Hepatocyte (in vitro differentiated cells): Measurements from ENCODE around the gene TRPM5. TPM values are rescaled to one million over a fixed set of nuclear protein-coding genes. Genes with fewer than 3 reads are reported as not detected.

Experiments
- DNase-seq: peaks from one replicate; pipeline ENCODE4 v3.0.0-alpha.2; 2016; ENCODE audit warnings: low spot score
- H2AFZ ChIP-seq: fragments of 200-600 bp; sonication (generic); 2 replicates; pipeline ENCODE4 v1.6.0; 2016; ENCODE audit warnings: antibody characterized with exemption, mild to moderate bottlenecking
- H3K27ac ChIP-seq: fragments of 200-600 bp; sonication (generic); 2 replicates; pipeline ENCODE4 v1.5.1; 2016; ENCODE audit warnings: mild to moderate bottlenecking
- H3K27me3 ChIP-seq: fragments of 200-600 bp; sonication (generic); 2 replicates; pipeline ENCODE4 v1.6.1; 2016
- H3K36me3 ChIP-seq: fragments of 200-600 bp; sonication (generic); replicated peaks from 2 replicates; pipeline ENCODE4 v1.5.1; 2016; ENCODE audit warnings: low read depth; ENCODE audit not compliant: insufficient read depth
- H3K4me1 ChIP-seq: fragments of 200-600 bp; sonication (generic); 2 replicates; pipeline ENCODE4 v1.5.1; 2016; ENCODE audit warnings: mild to moderate bottlenecking, moderate library complexity; ENCODE audit not compliant: insufficient read depth
- H3K4me2 ChIP-seq: fragments of 200-600 bp; sonication (generic); 2 replicates; pipeline ENCODE4 v1.6.0; 2016
- H3K4me3 ChIP-seq: fragments of 200-600 bp; sonication (generic); 2 replicates; pipeline ENCODE4 v1.5.1; 2016; ENCODE audit warnings: mild to moderate bottlenecking
- H3K79me2 ChIP-seq: fragments of 200-600 bp; sonication (generic); 2 replicates; pipeline ENCODE4 v1.6.0; 2017; ENCODE audit warnings: mild to moderate bottlenecking
- H3K9me2 ChIP-seq: fragments of 200-600 bp; sonication (generic); replicated peaks from 2 replicates; pipeline ENCODE4 v1.6.0; 2017; ENCODE audit warnings: mild to moderate bottlenecking; ENCODE audit not compliant: insufficient read depth
- H3K9me3 ChIP-seq: fragments of 200-600 bp; sonication (generic); 2 replicates; pipeline ENCODE4 v1.5.1; 2016; ENCODE audit warnings: low read depth, mild to moderate bottlenecking
- H4K20me1 ChIP-seq: fragments of 200-600 bp; sonication (generic); 2 replicates; pipeline ENCODE4 v1.6.0; 2016; ENCODE audit warnings: mild to moderate bottlenecking; ENCODE audit not compliant: insufficient read depth, poor library complexity, severe bottlenecking
- EZH2 ChIP-seq: fragments of 200-600 bp; sonication (generic); IDR thresholded peaks from 2 replicates; pipeline ENCODE4 v1.6.1; 2016; ENCODE audit warnings: antibody characterized with exemption, mild to moderate bottlenecking, borderline replicate concordance
- EZH2phosphoT487 ChIP-seq: fragments of 200-600 bp; sonication (generic); IDR thresholded peaks from one replicate; pipeline ENCODE4 v1.6.1; 2018; ENCODE audit warnings: antibody characterized with exemption, mild to moderate bottlenecking, low read depth, moderate library complexity; ENCODE audit not compliant: unreplicated experiment, severe bottlenecking
- WGBS: methylation state at CpG from one replicate; pipeline ENCODE4 v1.1.6; 2016; ENCODE audit warnings: low lambda C conversion rate; ENCODE audit errors: missing lambda C conversion rate; 5-methylcytosine and 5-hydroxymethylcytosine counted together
- polyA plus RNA-seq: library from polyadenylated mRNA; unstranded; fragments of >200 nt; fragmentation: Nextera tagmentation; extraction: Ambion mirVana; gene quantifications from 2 replicates; pipeline ENCODE4 v1.2.1, GENCODE V29; 2016
- total RNA-seq: library from RNA; depleted of rRNA; stranded (reverse); fragments of >200 nt; gene quantifications from 2 replicates; pipeline ENCODE4 v1.2.3, GENCODE V29; 2014
- TF ChIP-seq, protein P1 (sequence below): fragments of 200-600 bp; sonication (generic); IDR thresholded peaks from 2 replicates; pipeline ENCODE4 v1.5.1; 2016; ENCODE audit warnings: antibody characterized with exemption, mild to moderate bottlenecking; ENCODE audit not compliant: poor library complexity

Gene TRPM5
- total and polyA plus RNA-seq, 2 experiments from 2014 or later, result 0.07 to 0.13 TPM

DNA sequence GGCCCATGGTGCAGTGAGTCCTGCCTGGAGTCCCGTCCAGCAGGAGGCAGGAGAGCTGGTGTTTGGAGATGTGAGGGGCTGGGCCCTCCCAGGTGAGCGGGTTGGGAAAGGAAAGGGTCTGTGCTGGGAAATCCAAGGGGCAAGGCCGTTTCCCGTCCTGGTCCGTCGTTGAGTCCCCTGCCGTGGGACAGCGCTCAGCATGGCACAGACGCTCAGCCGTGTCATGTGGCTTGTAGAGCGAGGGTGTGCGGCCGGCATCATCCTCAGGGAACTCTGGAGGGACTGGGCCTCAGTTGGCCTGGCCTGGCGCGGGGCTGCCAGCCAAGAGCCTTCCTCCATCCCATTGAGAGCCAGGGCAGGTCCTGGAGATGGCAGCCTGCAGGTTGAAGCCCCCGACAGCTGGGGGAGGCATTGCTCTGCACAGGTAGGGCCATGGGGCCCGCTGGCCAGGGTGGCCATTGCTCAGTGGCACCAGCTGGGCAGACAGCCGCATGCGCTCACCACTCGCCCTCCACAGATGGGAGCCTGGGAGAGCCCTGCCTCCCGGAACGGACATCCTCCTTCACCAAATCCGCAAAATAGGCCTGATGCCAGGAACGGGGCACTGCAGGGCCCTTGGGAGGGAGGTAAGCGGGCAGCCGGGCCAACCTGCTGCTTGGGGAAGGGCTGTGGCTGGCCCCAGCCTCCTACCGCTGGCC, 29.2 kb upstream of the TRPM5 start:
- no peaks in the 10 kb centered on the region for H3K27me3 ChIP-seq
- H3K4me2 ChIP-seq, result no peak overlapping the region
- H3K9me3 ChIP-seq, result no peaks in the 10 kb centered on the region
- H3K79me2 ChIP-seq, result no peaks in the 10 kb centered on the region
- H3K9me2 ChIP-seq, result no peaks in the 10 kb centered on the region
- no peak for DNase-seq
- 93% methylated on average over 27 of the region's 27 CpGs for WGBS
- no peak for TF ChIP-seq EZH2phosphoT487
- TF ChIP-seq, protein P1, sequence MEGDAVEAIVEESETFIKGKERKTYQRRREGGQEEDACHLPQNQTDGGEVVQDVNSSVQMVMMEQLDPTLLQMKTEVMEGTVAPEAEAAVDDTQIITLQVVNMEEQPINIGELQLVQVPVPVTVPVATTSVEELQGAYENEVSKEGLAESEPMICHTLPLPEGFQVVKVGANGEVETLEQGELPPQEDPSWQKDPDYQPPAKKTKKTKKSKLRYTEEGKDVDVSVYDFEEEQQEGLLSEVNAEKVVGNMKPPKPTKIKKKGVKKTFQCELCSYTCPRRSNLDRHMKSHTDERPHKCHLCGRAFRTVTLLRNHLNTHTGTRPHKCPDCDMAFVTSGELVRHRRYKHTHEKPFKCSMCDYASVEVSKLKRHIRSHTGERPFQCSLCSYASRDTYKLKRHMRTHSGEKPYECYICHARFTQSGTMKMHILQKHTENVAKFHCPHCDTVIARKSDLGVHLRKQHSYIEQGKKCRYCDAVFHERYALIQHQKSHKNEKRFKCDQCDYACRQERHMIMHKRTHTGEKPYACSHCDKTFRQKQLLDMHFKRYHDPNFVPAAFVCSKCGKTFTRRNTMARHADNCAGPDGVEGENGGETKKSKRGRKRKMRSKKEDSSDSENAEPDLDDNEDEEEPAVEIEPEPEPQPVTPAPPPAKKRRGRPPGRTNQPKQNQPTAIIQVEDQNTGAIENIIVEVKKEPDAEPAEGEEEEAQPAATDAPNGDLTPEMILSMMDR, result no peak
- H3K27ac ChIP-seq, result no peak overlapping the region
- peaks cover 3% of the 10 kb centered on the region for H3K4me1 ChIP-seq
- H4K20me1 ChIP-seq, result no peaks in the 10 kb centered on the region
- H3K4me3 ChIP-seq, result no peak overlapping the region
- no peaks in the 10 kb centered on the region for H3K36me3 ChIP-seq
- no peak overlapping the region for H2AFZ ChIP-seq

DNA sequence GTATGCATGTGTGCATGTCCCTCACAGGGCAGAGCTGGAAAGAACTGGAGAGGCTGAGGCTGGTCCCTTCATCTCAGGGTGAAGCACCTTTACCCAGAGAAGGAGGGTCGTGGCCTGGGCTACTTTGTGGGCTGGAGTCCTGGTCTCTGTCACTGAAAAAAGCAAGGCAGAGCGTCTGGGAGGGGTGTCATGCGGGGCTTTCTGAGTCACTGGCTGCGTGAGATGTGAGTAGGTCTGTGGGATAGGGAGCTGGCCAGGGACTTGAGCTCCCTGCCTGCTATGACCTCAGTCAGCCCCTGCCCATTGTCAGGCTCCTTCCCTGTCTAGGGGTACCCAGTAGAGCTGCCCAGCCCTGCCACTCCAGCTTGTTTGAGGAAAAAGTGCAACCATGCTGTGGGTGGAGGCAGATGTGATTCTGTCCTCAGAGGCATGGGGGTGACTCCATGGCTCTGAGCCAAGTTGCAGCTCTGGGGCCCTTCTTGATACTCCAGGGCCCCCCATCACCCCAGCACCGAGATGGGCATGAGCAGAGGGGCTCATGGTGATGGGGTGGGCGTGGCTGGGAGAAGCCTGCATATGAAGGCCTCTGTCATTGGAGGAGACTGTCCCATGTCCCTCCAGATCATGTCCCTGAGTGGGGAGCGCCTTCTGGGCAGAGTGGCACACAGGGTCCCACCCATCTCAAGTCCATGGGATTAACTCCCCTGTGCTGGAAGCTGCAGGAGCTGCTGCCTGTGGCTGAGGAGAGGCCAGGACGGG, 28.3 kb upstream of the TRPM5 start:
- no peaks in the 10 kb centered on the region for H3K9me2 ChIP-seq
- no peaks in the 10 kb centered on the region for H3K79me2 ChIP-seq
- 74% methylated on average over 8 of the region's 8 CpGs for WGBS
- H3K36me3 ChIP-seq, result no peaks in the 10 kb centered on the region
- no peaks in the 10 kb centered on the region for H3K9me3 ChIP-seq
- H3K27ac ChIP-seq, result no peak overlapping the region
- H3K4me3 ChIP-seq, result no peak overlapping the region
- no peak for DNase-seq
- H3K4me2 ChIP-seq, result no peak overlapping the region
- TF ChIP-seq, protein P1, result no peak
- TF ChIP-seq EZH2, result no peak
- TF ChIP-seq EZH2phosphoT487, result no peak
- H4K20me1 ChIP-seq, result no peaks in the 10 kb centered on the region
- H2AFZ ChIP-seq, result no peak overlapping the region
- H3K27me3 ChIP-seq, result no peaks in the 10 kb centered on the region
- peaks cover 3% of the 10 kb centered on the region for H3K4me1 ChIP-seq

DNA sequence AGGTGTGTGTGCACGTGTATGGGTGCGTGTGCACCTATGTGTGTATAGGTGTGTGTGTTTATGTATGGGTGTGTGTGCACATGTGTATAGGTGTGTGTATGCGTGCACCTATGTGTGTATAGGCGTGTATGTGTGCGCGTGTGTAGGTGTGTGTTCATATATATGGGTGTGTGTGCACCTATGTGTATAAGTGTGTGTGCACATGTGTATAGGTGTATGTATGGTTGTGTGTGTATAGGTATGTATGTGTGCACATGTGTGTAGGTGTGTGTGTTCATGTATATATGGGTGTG, 27.4 kb upstream of the TRPM5 start:
- Histone ChIP-seq H4K20me1 (no peaks in the 10 kb centered on the region), H3K4me1 (peaks cover 3% of the 10 kb centered on the region), H3K27me3 (no peaks in the 10 kb centered on the region), H3K4me3 (no peak overlapping the region), H3K79me2 (no peaks in the 10 kb centered on the region), H3K9me2 (no peaks in the 10 kb centered on the region), H3K4me2 (no peak overlapping the region), H3K27ac (no peak overlapping the region), H3K9me3 (no peaks in the 10 kb centered on the region), H3K36me3 (no peaks in the 10 kb centered on the region), H2AFZ (no peak overlapping the region)
- WGBS, result 96% methylated on average over 6 of the region's 6 CpGs
- DNase-seq, result no peak
- TF ChIP-seq, protein P1, result no peak
- no peak for TF ChIP-seq EZH2
- no peak for TF ChIP-seq EZH2phosphoT487
